ENCODE results near the gene JMJD8.

- TF ChIP-seq POLR2A (IDR thresholded peaks at IDR 0.05; ENCODE audit: low read depth) (no peak), EP300 (IDR thresholded peaks at IDR 0.05) (no peak), CTCF (IDR thresholded peaks at IDR 0.05) (no peak)
Measured at GRCh38 chr16:634051-634670, 50.0 kb downstream of the JMJD8 start.

Data from esophagus muscularis mucosa (tissue), 4 donors.